OCI-LY7 (cell line): ENCODE measurements around the gene GALNT9. TPM values are rescaled to one million over a fixed set of nuclear protein-coding genes. Genes with fewer than 3 reads are reported as not detected.

Source experiments
- BruUV-seq: library from RNA; stranded (reverse); fragments of 400-500 nt; replicated peaks from 2 replicates; lab custom pipeline; 2021; lab: Mats Ljungman, UMichigan
- CTCF ChIA-PET: fragments of 300-600 bp; sonication (Branson Sonifier 250); formaldehyde crosslinking; loops from one replicate; lab custom pipeline; 2022; ENCODE audit warnings: antibody characterized with exemption; ENCODE audit not compliant: unreplicated experiment; lab: Charles Lee
- POLR2A ChIA-PET: fragments of 300-600 bp; sonication (Branson Sonifier 250); formaldehyde crosslinking; loops from one replicate; lab custom pipeline; 2022; ENCODE audit warnings: antibody characterized with exemption; lab: Charles Lee
- DNase-seq: peaks from one replicate; pipeline ENCODE4 v3.0.0-alpha.2; 2015; ENCODE audit warnings: low spot score
- H2AFZ ChIP-seq: fragments of 200-600 bp; sonication (generic), shearing (Covaris generic); 2 replicates; pipeline ENCODE4 v1.6.1; 2014; ENCODE audit warnings: mild to moderate bottlenecking, antibody characterized with exemption, low read length, moderate library complexity
- H3K27ac ChIP-seq: fragments of 200-600 bp; sonication (generic); 2 replicates; pipeline ENCODE4 v1.5.1; 2014; ENCODE audit warnings: mixed run types, low read depth, mild to moderate bottlenecking, moderate library complexity, low read length, inconsistent platforms; ENCODE audit not compliant: poor library complexity, severe bottlenecking
- H3K36me3 ChIP-seq: fragments of 200-600 bp; sonication (generic); 2 replicates; pipeline ENCODE4 v1.6.1; 2014; ENCODE audit warnings: mild to moderate bottlenecking, antibody characterized with exemption, low read length, moderate library complexity, mixed read lengths; ENCODE audit not compliant: insufficient read depth
- H3K4me1 ChIP-seq: fragments of 200-600 bp; sonication (generic); 2 replicates; pipeline ENCODE4 v1.5.1; 2014; ENCODE audit warnings: mild to moderate bottlenecking, low read length; ENCODE audit not compliant: insufficient read depth, poor library complexity, severe bottlenecking
- H3K4me2 ChIP-seq: fragments of 200-600 bp; sonication (generic); 2 replicates; pipeline ENCODE4 v1.6.1; 2014; ENCODE audit warnings: mild to moderate bottlenecking, low read length
- H3K4me3 ChIP-seq: fragments of 200-600 bp; sonication (generic); 2 replicates; pipeline ENCODE4 v1.5.1; 2014; ENCODE audit warnings: mild to moderate bottlenecking, low read depth, low read length; ENCODE audit not compliant: poor library complexity, severe bottlenecking
- H3K79me2 ChIP-seq: fragments of 200-600 bp; sonication (generic); 2 replicates; pipeline ENCODE4 v1.6.1; 2016; ENCODE audit warnings: low read depth, mild to moderate bottlenecking, low read length, moderate library complexity, mixed read lengths; ENCODE audit not compliant: insufficient read depth
- H3K9me2 ChIP-seq: fragments of 200-600 bp; sonication (generic); 2 replicates; pipeline ENCODE4 v1.6.1; 2016; ENCODE audit warnings: mild to moderate bottlenecking, low read length, mixed read lengths; ENCODE audit not compliant: insufficient read depth
- H3K9me3 ChIP-seq: fragments of 200-600 bp; sonication (generic); 2 replicates; pipeline ENCODE4 v1.6.1; 2014; ENCODE audit warnings: mild to moderate bottlenecking, mixed run types, low read length, mixed read lengths
- H4K20me1 ChIP-seq: fragments of 200-600 bp; sonication (generic); 2 replicates; pipeline ENCODE4 v1.6.1; 2014; ENCODE audit warnings: mild to moderate bottlenecking, antibody characterized with exemption, low read length, moderate library complexity, mixed read lengths; ENCODE audit not compliant: insufficient read depth
- CTCF ChIP-seq: fragments of 200-600 bp; sonication (generic); conservative IDR thresholded peaks from 2 replicates; pipeline ENCODE4 v1.5.1; 2014; ENCODE audit warnings: mild to moderate bottlenecking, antibody characterized with exemption, low read length, moderate library complexity, mixed read lengths
- EZH2phosphoT487 ChIP-seq: fragments of 200-600 bp; sonication (generic); IDR thresholded peaks from 2 replicates; pipeline ENCODE4 v1.6.1; 2018; ENCODE audit warnings: low read depth, borderline replicate concordance, mild to moderate bottlenecking, mixed run types, antibody characterized with exemption, low read length, moderate library complexity, mixed read lengths
- intact Hi-C: fragments of 100-400 bp; cut with micrococcal nuclease; formaldehyde crosslinking; loops from one replicate; pipeline ENCODE4 v1.10.0; 2022; ENCODE audit not compliant: unreplicated experiment
- total RNA-seq, 2 experiments: library from RNA; depleted of rRNA in 1 of 2; stranded (reverse); fragments of >200 nt in 1 of 2; shearing (Covaris generic) in 1 of 2; gene quantifications; 2 replicates each; pipeline ENCODE4 v1.2.3, GENCODE V29; 2014 to 2022

GALNT9 gene
- total RNA-seq, 2 experiments from 2014 or later: 0.28 TPM; not detected in 1

- H3K9me2 ChIP-seq: no peaks in the 10 kb centered on the region
- no peak for DNase-seq
- H3K4me2 ChIP-seq: no peak overlapping the region
- H3K27ac ChIP-seq: no peak overlapping the region
- peaks cover 9% of the 10 kb centered on the region for H3K4me1 ChIP-seq
- H3K9me3 ChIP-seq: peaks cover 9% of the 10 kb centered on the region; the same call in 1 of the 2 replicates
- CTCF ChIA-PET: no interaction called here
- no peaks in the 10 kb centered on the region for H3K36me3 ChIP-seq
- H3K4me3 ChIP-seq: no peak overlapping the region
- H2AFZ ChIP-seq: no peak overlapping the region
- TF ChIP-seq EZH2phosphoT487: no peak
- no peak for TF ChIP-seq CTCF
- no peaks in the 10 kb centered on the region for H3K79me2 ChIP-seq
- POLR2A ChIA-PET: no interaction called here
- no TSS peak for BruUV-seq
- intact Hi-C loops: no loop called here
- no peaks in the 10 kb centered on the region for H4K20me1 ChIP-seq
Observed at GRCh38 chr12:132226604-132227003, 102.8 kb downstream of the GALNT9 start.

GRCh38 chr12:132225214-132225613 lies 104.2 kb downstream of the GALNT9 start:
- DNase-seq: no peak
- Histone ChIP-seq H3K27ac (no peak overlapping the region), H4K20me1 (no peaks in the 10 kb centered on the region), H3K4me3 (no peak overlapping the region), H2AFZ (no peak overlapping the region), H3K4me1 (peaks cover 9% of the 10 kb centered on the region), H3K36me3 (no peaks in the 10 kb centered on the region), H3K79me2 (no peaks in the 10 kb centered on the region), H3K4me2 (no peak overlapping the region), H3K9me3 (peaks cover 9% of the 10 kb centered on the region; the same call in 1 of the 2 replicates), H3K9me2 (no peaks in the 10 kb centered on the region)
- no peak for TF ChIP-seq EZH2phosphoT487
- TF ChIP-seq CTCF: no peak
- no TSS peak for BruUV-seq
- intact Hi-C loops: no loop called here
- ChIA-PET CTCF (no interaction called here), POLR2A (no interaction called here)

- H3K9me2 ChIP-seq: no peaks in the 10 kb centered on the region
- POLR2A ChIA-PET: no interaction called here
- no peak overlapping the region for H2AFZ ChIP-seq
- H3K4me1 ChIP-seq: peaks cover 9% of the 10 kb centered on the region
- CTCF ChIA-PET: no interaction called here
- H3K27ac ChIP-seq: no peak overlapping the region
- H3K4me2 ChIP-seq: no peak overlapping the region
- no TSS peak for BruUV-seq
- no peaks in the 10 kb centered on the region for H3K36me3 ChIP-seq
- TF ChIP-seq CTCF (no peak), EZH2phosphoT487 (no peak)
- no peak overlapping the region for H3K4me3 ChIP-seq
- no peaks in the 10 kb centered on the region for H3K79me2 ChIP-seq
- intact Hi-C loops: no loop called here
- H4K20me1 ChIP-seq: no peaks in the 10 kb centered on the region
- H3K9me3 ChIP-seq: peaks cover 9% of the 10 kb centered on the region; the same call in 1 of the 2 replicates
- no peak for DNase-seq
Observed at GRCh38 chr12:132224484-132224883, 104.9 kb downstream of the GALNT9 start.
